Stomach (tissue), 4 donors: ENCODE data around the gene MMUT.

ENCODE experiments used
- CTCF ChIP-seq, 7 experiments: fragments of 450-650 bp in 4 of 7; fragments of 200-600 bp in 3 of 7; sonication (generic) in 3 of 7; IDR thresholded peaks; one replicate each; pipeline ENCODE4 v1.5.1; 2016 to 2019; ENCODE audit warnings: antibody characterized with exemption in 7 of 7, control low read depth in 2 of 7, mild to moderate bottlenecking in 1 of 7
- POLR2AphosphoS5 ChIP-seq, 3 donors: sonication (generic); formaldehyde crosslinking; IDR thresholded peaks; one replicate each; pipeline ENCODE4 v1.6.1; 2016; ENCODE audit warnings: antibody characterized with exemption in 3 of 3

GRCh38 chr6:49384904-49385303 lies 78.1 kb downstream of the MMUT start:
- no peak for TF ChIP-seq CTCF (IDR thresholded peaks at IDR 0.05)
- no peak for TF ChIP-seq POLR2AphosphoS5 (IDR thresholded peaks at IDR 0.05)
